ENCODE results near the gene WWOX.

DNA sequence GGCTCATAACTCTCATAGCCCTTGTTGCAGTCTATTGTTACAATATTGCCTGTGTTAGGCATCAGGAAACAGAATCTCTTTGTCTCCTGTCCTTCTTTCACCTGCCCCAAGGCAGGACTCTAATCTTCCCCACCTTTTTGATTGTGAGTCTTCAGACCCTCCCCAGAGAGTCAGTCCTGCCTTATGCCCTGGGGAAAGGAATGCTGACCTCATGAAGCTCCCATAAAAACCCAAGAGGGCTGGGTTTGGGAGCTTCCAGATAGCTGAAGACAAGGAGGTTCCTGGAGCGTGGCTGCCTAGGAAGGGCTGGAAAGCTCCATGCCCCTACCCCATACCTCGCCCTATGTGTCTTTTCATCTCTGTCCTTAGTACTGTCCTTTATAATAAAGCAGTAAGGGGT, 688.8 kb downstream of the WWOX start:
- no peak for TF ChIP-seq EZH2 (IDR thresholded peaks at IDR 0.05; ENCODE audit: borderline replicate concordance, low read depth, low read length, severe bottlenecking)
- no peak for TF ChIP-seq POLR2A (IDR thresholded peaks at IDR 0.05; ENCODE audit: low read depth, low read length)
- TF ChIP-seq, protein P1, sequence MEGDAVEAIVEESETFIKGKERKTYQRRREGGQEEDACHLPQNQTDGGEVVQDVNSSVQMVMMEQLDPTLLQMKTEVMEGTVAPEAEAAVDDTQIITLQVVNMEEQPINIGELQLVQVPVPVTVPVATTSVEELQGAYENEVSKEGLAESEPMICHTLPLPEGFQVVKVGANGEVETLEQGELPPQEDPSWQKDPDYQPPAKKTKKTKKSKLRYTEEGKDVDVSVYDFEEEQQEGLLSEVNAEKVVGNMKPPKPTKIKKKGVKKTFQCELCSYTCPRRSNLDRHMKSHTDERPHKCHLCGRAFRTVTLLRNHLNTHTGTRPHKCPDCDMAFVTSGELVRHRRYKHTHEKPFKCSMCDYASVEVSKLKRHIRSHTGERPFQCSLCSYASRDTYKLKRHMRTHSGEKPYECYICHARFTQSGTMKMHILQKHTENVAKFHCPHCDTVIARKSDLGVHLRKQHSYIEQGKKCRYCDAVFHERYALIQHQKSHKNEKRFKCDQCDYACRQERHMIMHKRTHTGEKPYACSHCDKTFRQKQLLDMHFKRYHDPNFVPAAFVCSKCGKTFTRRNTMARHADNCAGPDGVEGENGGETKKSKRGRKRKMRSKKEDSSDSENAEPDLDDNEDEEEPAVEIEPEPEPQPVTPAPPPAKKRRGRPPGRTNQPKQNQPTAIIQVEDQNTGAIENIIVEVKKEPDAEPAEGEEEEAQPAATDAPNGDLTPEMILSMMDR (IDR thresholded peaks at IDR 0.05; ENCODE audit: extremely low read depth in 1 of 2, insufficient read depth in 1 of 2, low read depth in 1 of 2, low read length in 2 of 2), result no peak
- TF ChIP-seq, protein P2, sequence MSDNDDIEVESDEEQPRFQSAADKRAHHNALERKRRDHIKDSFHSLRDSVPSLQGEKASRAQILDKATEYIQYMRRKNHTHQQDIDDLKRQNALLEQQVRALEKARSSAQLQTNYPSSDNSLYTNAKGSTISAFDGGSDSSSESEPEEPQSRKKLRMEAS (IDR thresholded peaks at IDR 0.05; ENCODE audit: insufficient read depth, insufficient read length), result no peak
- TF ChIP-seq POLR2AphosphoS5 (IDR thresholded peaks at IDR 0.05; ENCODE audit: insufficient read depth, low read depth, low read length), result no peak
- TF ChIP-seq JUN (IDR thresholded peaks at IDR 0.05; ENCODE audit: borderline replicate concordance, insufficient read depth, insufficient read length, low read depth), result no peak
- TF ChIP-seq GATA2 (IDR thresholded peaks at IDR 0.05; ENCODE audit: insufficient read depth, insufficient read length, low read depth, low read length), result no peak
- TF ChIP-seq MYC (IDR thresholded peaks at IDR 0.05; ENCODE audit: low read depth, low read length), result no peak
- TF ChIP-seq FOS (IDR thresholded peaks at IDR 0.05; ENCODE audit: borderline replicate concordance, insufficient read depth, low read length), result no peak
